ENCODE data around the gene HOMER2. TPM values are rescaled to one million over a fixed set of nuclear protein-coding genes. Genes with fewer than 3 reads are reported as not detected.

Gene HOMER2
- total and polyA plus RNA-seq, 2 of the 13 experiments (the other 11 are each of a cell fraction or from before 2014, with no cell fraction given), result 12.9 to 14.1 TPM

DNA sequence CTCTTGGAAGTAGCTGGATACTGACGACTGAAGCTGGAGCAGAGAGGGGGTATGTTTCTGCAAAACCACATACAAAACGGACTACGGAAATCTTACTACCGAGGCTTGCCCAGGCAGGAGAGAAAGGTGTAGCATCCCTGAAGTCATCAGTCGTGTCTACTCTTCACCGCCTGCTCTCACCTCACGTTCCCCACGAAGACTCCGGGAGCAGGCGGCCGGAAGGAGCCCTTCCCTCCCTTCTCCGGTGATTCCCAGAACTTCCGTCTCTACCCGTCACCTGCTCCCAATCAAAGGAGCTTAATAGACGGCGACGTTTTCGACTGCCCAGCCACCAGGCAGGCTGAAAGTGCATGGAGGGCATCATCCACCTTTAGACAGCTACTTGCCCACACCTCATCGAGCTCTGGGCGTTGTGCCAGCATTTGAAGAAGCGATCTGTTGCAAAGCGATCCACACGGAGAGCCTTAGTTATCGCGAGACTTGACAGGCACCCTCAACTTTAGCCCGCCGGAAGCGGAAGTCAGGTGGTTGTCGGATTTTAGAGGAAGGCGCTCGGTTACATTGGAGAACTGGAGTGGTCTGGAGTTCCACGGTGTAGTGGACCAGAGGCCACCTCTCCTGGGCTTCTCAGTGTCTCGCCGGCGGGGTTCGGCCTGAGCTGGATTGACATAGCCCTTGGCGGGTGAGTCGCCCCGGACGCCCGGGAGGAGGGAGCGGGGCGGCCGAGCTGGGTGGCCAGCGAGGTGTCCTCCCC is 33.3 kb upstream of the HOMER2 start, which contains the start of gene RAMAC (continued):
- TF ChIP-seq, protein P1, sequence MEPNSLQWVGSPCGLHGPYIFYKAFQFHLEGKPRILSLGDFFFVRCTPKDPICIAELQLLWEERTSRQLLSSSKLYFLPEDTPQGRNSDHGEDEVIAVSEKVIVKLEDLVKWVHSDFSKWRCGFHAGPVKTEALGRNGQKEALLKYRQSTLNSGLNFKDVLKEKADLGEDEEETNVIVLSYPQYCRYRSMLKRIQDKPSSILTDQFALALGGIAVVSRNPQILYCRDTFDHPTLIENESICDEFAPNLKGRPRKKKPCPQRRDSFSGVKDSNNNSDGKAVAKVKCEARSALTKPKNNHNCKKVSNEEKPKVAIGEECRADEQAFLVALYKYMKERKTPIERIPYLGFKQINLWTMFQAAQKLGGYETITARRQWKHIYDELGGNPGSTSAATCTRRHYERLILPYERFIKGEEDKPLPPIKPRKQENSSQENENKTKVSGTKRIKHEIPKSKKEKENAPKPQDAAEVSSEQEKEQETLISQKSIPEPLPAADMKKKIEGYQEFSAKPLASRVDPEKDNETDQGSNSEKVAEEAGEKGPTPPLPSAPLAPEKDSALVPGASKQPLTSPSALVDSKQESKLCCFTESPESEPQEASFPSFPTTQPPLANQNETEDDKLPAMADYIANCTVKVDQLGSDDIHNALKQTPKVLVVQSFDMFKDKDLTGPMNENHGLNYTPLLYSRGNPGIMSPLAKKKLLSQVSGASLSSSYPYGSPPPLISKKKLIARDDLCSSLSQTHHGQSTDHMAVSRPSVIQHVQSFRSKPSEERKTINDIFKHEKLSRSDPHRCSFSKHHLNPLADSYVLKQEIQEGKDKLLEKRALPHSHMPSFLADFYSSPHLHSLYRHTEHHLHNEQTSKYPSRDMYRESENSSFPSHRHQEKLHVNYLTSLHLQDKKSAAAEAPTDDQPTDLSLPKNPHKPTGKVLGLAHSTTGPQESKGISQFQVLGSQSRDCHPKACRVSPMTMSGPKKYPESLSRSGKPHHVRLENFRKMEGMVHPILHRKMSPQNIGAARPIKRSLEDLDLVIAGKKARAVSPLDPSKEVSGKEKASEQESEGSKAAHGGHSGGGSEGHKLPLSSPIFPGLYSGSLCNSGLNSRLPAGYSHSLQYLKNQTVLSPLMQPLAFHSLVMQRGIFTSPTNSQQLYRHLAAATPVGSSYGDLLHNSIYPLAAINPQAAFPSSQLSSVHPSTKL (CRISPR knock-in tag; IDR thresholded peaks at IDR 0.05), result peak; percentile 40
- TF ChIP-seq FOXM1 (CRISPR knock-in tag; IDR thresholded peaks at IDR 0.05) (no peak), ZC3H13 (CRISPR knock-in tag; IDR thresholded peaks at IDR 0.05) (peak; percentile 92), CBX5 (CRISPR knock-in tag; IDR thresholded peaks at IDR 0.05; ENCODE audit: borderline replicate concordance) (peak; percentile 54; the same call in 1 of the 2 replicates), NBN (conservative IDR thresholded peaks at IDR 0.05) (no peak), TBP (CRISPR knock-in tag; IDR thresholded peaks at IDR 0.05) (no peak), ISL2 (CRISPR knock-in tag; IDR thresholded peaks at IDR 0.05) (no peak), NFRKB (IDR thresholded peaks at IDR 0.05) (no peak), JDP2 (CRISPR knock-in tag; IDR thresholded peaks at IDR 0.05; ENCODE audit: borderline replicate concordance) (no peak), HNF4G (IDR thresholded peaks at IDR 0.05; ENCODE audit: borderline replicate concordance, low read depth, low read length) (no peak), HNF4G (CRISPR knock-in tag; IDR thresholded peaks at IDR 0.05; ENCODE audit: borderline replicate concordance, low read depth) (no peak), FOXA3 (CRISPR knock-in tag; IDR thresholded peaks at IDR 0.05) (no peak; the same call in 1 of the 2 replicates)
- TF ChIP-seq, protein P2, sequence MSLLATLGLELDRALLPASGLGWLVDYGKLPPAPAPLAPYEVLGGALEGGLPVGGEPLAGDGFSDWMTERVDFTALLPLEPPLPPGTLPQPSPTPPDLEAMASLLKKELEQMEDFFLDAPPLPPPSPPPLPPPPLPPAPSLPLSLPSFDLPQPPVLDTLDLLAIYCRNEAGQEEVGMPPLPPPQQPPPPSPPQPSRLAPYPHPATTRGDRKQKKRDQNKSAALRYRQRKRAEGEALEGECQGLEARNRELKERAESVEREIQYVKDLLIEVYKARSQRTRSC (CRISPR knock-in tag; IDR thresholded peaks at IDR 0.05; ENCODE audit: low read depth), result peak; percentile 94
- TF ChIP-seq, protein P3, sequence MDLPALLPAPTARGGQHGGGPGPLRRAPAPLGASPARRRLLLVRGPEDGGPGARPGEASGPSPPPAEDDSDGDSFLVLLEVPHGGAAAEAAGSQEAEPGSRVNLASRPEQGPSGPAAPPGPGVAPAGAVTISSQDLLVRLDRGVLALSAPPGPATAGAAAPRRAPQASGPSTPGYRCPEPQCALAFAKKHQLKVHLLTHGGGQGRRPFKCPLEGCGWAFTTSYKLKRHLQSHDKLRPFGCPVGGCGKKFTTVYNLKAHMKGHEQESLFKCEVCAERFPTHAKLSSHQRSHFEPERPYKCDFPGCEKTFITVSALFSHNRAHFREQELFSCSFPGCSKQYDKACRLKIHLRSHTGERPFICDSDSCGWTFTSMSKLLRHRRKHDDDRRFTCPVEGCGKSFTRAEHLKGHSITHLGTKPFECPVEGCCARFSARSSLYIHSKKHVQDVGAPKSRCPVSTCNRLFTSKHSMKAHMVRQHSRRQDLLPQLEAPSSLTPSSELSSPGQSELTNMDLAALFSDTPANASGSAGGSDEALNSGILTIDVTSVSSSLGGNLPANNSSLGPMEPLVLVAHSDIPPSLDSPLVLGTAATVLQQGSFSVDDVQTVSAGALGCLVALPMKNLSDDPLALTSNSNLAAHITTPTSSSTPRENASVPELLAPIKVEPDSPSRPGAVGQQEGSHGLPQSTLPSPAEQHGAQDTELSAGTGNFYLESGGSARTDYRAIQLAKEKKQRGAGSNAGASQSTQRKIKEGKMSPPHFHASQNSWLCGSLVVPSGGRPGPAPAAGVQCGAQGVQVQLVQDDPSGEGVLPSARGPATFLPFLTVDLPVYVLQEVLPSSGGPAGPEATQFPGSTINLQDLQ (CRISPR knock-in tag; IDR thresholded peaks at IDR 0.05), result peak; percentile 80; the same call in 1 of the 2 replicates
